Activated gamma-delta T cell (primary cell): ENCODE results near the gene CAV1.

Source experiments
- DNase-seq: peaks from one replicate; lab custom pipeline; 2025; lab: John Stamatoyannopoulos, UW

The CAV1 gene

DNA sequence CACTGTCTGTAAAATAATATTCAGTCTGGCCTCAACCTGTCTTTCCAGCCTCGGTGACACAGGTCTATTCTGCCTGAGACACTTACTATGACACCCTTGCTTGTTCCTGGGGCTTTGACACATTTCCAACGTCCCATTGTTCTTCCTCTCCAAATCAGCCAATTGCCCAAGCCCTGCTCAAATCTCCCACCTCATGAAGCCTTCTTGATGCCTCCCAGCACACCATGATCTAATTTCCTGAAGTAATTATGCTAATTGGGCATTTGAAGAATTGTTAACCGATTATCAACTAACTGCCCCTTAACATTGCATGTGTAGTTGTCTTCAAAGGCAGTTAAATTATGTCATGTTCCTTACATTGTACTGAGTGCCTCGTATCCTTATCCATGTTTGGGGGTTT, 33.1 kb downstream of the CAV1 start:
- DNase-seq: no peak

DNA sequence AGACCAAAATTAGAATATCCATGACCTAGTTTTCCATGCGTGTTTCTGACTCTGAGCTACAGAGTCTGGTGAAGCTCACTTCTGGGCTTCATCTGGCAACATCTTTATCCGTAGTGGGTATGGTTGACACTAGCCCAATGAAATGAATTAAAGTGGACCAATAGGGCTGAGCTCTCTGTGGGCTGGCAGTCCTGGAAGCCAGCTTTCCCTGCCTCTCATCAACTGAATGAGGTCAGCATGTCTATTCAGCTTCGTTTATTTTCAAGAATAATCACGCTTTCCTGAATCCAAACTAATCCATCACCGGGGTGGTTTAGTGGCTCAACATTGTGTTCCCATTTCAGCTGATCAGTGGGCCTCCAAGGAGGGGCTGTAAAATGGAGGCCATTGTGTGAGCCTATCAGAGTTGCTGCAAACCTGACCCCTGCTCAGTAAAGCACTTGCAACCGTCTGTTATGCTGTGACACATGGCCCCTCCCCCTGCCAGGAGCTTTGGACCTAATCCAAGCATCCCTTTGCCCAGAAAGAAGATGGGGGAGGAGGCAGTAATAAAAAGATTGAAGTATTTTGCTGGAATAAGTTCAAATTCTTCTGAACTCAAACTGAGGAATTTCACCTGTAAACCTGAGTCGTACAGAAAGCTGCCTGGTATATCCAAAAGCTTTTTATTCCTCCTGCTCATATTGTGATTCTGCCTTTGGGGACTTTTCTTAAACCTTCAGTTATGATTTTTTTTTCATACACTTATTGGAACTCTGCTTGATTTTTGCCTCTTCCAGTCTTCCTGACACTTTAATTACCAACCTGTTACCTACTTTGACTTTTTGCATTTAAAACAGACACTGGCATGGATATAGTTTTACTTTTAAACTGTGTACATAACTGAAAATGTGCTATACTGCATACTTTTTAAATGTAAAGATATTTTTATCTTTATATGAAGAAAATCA, 35.5 kb downstream of the CAV1 start:
- DNase-seq: no peak

DNA sequence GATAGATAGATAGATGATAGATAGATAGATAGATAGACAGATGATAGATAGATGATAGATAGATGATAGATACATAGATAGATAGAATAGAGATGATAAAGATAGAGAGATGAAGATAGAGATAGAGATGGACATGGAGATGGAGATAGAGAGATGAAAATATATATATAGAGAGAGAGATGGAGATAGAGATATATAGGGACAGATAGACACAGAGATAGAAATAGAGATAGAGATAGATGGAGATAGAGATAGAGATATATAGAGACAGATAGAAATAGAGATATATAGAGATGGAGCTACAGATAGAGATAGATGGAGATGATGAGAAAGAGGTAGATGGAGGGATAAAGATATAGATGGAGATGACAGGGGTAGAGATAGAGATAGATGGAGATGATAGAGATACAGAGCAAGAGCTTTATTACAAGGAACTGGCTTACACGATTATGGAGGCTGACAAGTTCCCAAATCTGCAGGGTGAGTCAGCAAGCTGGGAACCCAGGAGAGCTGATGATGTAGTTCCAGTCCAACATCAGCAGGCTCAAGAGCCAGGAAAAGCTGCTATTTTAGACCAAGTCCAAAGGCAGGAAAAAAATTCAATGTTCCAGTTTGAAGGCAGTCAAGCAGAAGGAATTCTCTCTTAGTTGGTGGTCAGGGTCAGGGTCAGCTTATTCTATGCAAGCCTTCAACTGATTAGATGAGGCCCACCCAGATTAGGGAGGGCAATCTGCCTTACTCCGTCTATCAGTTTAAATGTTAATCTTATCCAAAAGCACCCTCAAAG, 37.1 kb downstream of the CAV1 start:
- no peak for DNase-seq

DNA sequence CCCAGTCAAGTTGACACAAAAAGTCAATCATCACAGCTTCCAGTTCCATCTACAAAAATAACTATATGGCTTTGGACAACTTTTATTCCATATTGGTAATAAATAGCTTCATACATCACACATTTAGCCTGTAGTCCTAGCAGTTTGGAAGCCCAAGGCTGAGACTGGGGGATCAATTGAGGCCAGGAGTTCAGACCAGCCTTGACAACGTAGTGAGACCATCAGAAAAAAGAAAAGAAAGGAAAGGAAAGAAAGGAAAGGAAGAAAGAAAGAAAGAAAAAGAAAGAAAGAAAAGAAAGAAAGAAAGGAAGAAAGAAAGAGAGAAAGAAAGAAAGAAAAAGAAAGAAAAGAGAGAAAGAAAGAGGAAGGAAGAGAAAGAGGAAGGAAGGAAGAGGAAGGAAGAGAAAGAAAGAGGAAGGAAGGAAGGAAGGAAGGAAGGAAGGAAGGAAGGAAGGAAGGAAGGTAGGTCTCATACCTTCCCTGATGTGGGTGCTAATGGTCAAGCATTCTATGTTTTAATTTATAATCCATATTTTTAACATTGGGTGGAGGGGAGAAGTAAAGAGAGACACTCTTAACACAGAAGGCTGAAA, 37.8 kb downstream of the CAV1 start:
- no peak for DNase-seq

DNA sequence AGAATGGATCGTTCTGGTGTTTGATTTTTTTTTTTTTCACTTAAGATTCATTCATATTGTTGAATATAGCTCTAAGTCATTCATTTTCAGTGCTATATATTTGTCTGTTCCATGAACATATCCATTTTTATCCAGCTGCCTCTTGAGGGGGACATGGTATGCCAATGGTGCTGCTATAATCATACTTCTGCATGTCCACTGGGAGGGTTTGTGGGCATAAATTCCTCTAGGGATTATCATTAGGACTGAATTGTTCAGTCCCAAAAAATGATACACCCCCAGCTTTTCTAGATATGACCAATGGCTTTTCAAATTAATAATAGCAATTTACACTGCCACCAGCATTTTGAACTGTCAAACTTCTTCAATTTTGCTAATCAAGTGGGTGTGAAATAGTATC, 41.1 kb downstream of the CAV1 start:
- no peak for DNase-seq

DNA sequence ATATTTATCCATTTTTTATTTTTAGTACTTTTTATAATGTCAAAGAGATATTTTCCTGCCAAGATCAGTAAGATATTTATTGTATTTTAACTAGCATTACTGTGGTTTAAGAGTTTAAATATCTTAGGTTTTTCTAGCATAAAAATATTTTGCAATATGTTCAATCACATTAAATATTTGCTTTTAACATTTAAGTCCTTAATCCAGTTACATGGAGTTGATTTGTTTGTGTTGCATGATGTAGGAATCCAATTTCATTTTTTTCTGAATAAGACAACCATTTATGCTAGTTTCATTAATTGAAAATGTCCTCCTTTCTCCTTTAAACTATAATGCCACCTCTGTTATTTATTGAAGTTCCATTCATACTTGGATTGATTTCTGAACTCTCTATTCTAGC, 41.8 kb downstream of the CAV1 start:
- DNase-seq: no peak

DNA sequence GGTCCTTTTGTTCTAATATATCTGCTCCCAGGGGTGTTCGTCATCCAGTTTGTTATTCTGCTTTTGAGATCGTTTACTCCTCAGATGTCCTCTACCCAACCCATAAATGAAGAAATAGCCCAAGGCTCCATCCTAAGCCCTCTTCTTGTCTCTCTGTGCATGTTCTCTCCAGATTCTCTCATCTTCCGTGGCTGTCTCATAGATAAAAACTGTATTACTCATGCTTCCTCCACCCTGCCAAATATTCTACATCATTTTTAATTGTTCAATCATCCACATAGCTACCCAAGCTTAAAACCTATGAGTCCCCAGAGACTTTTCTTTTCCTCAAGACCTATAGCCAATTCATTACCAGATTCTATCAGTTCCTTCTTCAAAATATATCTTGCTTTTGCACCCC, 44.9 kb downstream of the CAV1 start:
- DNase-seq: no peak

DNA sequence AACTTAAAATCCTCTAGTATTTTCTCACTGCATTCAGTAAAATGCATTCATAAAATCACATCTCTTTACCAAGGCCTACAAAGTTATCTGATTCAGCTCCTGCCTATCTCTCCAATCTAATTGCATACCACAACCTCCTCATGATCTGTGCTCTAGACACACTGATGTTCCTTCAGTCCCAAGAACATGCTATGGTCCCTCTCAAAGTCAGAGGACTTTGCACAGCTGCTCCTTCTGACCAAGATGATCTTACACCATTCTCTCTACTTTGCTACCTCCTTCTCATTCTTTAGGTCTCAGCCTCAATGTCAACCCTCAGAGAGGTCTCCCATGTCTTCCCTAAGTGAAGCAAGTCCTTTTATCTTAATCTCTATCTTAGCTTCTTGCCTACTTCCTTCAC, 45.5 kb downstream of the CAV1 start:
- no peak for DNase-seq

DNA sequence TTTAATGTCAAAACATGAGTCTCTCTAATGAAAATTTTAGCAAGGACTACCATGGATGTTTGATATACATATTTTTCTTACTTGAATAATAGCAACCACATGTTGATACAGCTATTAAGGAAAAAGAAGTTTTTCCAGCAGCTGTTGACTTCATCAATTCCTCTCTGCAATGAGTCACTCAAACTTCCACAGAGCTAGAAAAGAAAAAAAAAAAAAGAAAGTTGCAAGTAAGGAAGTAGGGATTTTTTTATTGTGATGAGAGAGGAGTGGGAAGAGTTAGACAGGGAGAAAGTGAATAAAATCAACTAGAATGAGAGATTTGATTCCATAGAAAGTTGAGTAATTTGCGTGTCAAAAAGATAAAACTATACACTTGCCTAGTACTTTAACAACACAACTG, 46.2 kb downstream of the CAV1 start:
- DNase-seq: no peak

DNA sequence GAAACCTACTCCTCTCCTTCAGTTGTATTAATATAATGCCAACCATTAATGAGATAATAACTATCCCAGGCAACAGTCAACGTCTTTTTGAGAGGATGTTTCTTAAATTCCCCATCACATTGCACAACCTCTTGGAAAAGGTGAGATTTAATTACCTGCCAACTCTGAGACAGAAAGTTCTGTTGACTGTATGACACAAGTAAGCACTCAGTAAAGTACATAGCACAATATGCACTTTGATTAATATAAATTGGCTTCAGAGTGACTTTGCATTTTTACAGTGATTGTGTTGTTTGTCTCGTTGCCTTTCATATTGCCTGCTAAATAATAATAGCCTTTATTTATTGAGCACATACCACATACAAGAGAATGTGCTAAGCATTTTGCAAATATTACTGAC, 46.7 kb downstream of the CAV1 start:
- DNase-seq: no peak

DNA sequence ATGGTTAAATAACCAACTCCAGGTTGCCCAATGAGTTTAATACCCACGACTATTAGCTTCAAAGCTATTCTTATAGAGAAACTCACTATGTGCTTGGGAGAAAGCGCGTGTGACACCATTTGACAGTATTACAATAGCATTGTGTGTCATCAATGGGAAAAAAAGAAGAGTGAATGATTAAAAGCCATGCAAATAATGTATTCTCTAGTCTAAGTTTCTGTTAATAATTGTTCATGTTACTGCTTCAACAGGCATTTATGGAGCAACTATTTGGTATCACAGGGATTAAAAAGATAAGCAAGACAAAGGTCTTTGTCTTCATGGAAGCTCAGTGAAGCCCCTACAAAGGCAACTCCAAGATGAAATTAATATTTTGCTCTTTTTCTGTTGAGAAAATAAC, 47.2 kb downstream of the CAV1 start:
- DNase-seq: no peak

DNA sequence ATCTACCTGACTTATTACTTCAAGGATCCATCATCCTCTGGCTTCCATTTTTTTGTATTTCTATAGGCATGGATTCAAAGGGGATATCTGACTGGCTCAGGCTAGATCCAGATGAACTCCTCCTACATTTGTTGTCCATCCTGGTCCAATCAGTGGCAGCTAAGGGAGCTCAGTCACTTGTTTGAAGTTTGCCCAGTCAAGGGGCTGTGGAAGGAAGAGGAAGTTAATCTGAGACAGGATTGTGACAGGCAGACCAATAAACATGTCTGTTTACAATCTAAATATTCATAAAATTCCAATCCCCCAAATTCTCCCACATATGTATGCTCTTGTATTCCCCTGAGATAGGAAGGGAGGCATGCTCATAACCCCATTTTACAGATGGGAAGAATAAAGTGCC, 48.7 kb downstream of the CAV1 start:
- no peak for DNase-seq

DNA sequence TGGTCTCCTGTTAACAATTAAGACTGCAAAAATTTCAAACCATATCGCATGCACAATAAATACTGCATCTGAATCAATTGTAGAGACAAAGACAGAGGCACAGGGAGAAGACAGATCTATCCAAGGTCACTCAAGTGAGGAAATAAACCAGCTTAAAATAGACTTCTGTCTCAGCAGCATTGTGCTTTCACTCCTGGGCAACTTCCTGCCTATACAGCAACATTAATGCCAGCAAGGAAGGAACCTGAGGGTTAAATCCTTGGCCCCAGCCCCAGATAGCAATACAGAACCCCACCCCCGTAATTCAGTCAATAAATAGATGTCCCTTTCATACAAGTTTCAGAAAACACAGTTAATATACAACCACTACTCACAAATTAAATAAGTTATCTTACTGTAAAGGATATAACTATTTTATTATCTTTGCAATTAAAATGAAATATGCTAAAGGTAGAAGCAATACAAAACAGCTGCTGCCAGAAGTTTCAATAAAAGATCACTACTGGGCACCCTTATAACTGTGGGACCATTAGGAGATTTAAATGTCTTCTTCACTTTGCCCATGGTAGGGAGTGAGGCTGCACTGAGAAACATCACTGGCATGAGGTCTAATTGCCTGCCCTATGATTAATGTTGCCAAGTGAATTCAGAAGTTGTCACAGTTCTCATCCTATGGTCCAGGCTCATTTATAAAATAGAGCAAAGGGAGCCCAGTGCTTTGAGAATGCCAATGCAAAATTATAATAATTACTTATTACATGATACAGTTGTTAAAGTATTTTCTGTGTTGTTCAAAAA, 49.4 kb downstream of the CAV1 start:
- DNase-seq: no peak

DNA sequence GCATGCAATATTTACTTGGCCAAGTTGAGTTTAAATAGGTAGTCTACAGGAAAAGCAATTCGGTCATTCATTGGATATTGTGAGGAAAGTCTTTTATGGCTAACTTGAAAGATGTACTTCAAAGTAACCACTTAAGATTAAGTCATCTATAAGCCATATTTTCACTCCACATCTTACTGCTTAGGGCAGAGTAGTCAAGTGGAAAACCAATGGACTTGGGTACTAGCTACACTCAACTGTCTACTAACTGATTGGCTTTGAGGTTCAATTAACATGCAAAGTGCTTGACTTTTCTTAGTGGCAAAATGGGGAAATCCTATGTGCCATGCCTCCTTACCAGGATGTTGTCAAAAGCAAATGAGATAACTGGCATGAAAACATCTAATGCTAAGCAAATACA, 51.0 kb downstream of the CAV1 start:
- no peak for DNase-seq

DNA sequence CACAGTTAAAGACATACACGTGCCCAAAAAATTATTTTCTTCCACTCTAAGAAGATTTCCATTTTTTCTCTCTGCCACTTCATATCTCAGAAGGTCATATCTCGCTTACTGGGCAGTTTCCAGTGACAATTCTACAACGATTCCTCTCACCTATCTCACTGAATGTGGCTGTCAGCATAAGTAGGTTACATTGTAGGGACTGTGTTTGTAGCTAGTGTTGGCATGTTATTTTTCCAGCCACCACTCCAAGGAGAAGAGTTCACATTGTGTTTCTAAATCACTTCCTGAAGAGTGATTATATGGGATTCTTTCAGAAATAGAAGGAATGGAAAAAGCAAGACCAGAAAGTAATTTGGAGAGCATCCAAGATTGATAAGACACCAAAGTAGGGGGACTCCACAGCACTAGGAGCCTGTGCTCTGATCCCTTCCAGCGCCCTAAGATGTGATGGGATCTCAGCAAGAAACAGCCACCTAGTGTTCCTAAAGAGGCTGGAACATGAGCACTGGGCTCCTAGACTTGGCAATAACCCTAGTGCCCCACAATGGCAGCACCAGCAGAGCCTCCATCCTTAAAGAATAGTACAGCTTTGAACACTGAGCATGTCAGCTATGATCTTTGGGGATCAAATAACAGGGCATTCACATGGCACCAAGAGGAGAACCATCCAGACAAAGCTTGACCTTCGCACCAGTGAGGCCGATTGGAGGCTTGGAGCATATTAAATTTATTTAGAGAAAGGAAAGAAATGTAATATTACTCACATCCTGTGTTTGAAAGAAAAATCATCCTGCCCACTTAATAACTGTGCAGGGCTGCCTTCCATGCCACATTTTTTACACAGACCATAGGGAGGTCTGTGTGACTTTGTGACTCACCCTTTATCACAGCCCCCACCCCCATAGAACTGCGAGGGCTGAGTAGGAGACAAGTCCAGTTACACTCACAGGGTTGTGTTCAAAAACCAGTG, 51.8 kb downstream of the CAV1 start:
- DNase-seq: no peak

DNA sequence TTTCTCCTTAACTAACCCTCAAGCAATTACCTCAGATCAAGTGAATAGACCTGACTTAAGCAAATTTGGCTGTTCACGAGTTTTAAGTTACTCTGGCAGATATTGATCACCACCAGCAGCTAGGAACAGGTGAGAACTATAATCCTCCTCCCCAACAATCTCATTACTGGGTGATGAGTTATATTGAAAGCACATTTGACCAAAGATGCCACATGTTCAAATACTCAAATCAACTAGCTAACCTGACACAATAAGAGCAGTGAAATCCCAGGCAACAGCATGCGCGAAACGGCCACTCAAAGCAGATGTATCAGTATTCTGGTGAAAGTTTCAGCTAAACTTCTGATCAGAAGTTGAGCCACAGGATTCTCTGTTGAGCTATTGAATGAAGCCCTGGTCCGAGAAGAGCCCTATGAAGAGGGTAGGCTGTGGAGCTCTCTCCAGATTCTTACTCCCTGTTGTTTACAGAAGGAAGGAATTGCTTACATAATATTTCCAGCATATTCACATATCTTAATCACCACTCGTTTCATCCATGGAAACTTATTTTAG, 52.6 kb downstream of the CAV1 start:
- DNase-seq: no peak

DNA sequence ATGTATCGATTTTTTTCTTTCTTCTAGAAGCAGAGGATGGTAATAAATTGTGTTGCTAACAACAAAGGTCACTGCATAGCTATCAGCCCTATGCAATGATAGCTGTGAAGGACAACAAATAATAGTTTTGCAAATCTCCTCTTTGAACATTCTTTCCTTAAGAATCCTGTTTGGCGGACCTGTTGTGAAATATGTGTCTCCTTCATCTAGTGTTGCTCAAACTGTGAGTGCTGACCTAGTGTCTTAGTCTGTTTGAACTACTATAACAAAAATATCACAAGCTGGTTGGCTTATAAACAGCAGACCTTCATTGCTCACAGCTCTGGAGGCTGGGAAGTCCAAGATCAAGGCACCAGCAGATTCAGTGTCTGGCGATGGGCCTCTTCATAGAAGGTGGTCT, 53.7 kb downstream of the CAV1 start:
- no peak for DNase-seq

DNA sequence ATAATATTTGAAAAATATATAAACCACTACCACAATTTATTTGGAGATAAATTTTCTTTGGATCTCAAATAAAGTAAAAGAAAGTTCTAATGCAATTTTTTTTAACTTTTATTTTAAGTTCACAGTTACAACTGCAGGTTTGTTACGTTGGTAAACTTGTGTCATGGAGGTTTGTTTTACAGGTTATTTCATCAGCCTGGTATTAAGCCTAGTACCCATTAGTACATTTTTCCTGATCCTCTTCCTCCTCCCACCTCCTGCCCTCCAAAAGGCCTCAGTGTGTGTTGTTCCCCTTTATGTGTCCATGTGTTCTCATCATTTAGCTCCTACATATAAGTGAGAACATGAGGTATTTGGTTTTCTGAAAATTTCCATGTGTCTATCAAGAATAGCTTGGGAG, 54.5 kb downstream of the CAV1 start:
- DNase-seq: no peak

DNA sequence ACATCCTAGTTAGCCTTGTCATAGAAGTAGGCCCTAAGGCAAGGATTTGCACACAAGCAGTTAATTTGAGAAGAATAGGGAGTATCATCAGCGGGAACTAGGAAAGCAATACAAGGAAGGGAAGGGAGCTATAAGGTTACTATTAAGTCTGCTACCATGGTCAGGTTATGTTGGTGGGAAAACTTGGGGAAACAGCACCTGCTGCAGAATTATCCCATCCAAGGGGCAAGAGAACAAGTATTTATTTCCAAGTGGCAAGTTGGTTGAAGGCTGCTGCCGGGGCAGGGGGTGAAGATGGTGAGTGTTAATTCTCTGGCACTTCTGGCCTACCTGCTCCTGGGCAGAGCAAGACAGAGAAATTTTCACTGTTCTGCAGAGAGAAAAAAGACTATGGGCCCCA, 55.0 kb downstream of the CAV1 start:
- no peak for DNase-seq

DNA sequence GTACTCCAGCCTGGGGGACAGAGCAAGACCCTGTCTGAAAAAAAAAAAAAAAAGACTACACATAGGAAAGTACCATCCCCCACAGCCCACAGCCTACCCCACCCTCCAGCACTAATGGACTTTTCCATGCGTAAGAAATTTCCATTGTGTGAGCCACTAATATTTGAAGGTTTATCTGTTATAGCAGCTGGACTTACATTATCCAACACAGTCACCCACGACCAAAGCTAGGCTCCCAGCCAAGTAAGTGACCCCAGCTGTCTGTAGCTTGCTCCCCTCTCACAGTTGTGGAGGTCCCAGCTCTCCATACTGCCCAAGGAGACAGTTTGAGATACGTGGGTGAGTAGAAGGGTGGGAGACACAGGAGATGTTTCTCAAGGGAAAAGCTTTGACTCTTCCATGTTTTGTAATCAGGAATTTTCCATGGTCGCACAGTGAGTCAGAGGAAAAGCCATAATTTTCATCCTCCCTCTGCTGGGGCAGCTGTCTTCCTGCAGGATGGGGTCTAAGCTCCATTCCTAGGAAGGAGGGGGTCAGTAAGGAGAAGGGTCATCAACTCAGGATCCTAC, 57.4 kb downstream of the CAV1 start:
- DNase-seq: no peak
